ENCODE data around the gene COX19.
A peak's percentile ranks its signal among the peaks of the same experiment; 100 is the strongest.

The COX19 gene

DNA sequence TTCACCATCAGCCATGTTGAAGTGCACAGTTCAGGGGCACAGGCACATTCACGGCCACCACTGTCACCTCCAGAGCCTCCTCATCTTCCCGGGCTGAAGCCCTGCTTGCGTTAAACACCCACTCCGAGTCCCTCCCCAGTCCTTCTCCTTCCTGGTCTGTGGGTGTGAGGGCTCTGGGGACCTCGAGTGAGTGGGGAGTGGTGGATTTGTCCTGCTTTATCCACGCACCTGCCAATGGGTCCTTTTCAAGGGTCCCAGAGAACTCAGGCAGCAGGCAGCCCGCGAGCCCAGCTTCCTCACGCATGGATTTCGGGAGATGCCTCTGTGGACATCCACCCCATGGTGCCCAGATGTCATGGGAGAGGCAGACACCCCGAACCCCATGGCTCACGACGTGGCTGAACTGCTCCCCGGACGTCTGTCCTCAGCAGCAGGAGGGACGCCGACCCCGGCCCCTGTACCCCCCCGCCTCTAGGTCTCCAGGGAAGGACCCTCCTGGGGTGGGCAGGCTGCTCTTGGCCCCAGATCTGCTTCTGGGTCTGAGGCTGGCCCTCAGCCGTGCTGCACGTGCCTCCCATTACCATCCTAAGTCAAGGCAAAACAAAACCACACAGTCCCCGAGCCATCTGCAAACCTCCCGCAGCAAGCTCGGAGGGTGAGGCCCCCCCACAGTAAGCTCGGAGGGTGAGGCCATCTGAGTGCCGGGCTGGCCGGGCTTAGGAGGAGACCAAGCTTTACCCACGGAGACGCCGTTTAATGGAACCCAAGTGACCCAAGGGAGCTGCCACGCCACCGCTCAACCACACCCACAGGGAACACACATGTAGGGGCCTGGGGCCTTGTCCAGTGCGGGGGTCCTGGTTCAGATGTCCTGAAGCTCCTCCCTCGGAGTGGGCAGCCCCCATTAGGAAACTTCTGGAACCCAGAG is 16.6 kb upstream of the COX19 start:
- DNase-seq (ENCODE audit: low read depth): no peak

DNA sequence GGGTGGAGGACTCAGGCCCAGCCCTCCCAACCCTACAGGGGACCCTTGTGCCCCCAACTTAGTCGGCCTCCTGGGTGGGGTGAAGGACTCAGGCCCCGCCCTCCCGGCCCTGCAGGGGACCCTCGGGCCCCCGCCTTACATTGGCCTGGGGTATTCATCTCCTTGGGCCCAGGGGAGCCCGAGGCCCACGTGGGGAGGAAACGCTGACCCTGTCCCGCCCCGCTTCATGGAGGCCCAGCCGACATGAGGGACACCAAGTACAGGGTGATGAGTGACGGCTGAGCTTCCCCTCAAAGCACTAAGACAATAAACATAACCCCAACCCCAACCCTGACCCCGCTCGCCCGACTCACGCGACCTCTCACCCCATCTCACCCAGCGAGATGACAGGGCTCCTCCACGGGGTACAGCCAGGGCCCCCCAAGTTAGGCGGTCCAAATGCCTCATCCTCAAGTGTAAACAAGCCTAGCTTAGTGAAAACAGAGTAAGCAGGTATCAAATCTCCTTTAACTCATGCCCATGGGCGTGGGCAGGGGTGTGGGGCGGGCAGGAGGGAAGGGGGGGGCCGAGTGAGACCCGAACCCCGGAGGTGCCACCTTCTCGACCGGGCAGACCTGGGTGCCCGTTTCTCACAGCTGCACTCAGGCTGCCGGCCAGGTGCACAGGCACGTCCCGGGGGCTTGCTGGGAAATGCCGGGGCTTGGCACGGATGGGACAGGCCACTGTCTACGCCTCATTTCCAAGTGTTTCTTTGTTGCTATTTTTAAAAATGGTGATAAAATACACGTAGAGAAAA is 15.8 kb upstream of the COX19 start:
- no peak for DNase-seq (ENCODE audit: low read depth)

DNA sequence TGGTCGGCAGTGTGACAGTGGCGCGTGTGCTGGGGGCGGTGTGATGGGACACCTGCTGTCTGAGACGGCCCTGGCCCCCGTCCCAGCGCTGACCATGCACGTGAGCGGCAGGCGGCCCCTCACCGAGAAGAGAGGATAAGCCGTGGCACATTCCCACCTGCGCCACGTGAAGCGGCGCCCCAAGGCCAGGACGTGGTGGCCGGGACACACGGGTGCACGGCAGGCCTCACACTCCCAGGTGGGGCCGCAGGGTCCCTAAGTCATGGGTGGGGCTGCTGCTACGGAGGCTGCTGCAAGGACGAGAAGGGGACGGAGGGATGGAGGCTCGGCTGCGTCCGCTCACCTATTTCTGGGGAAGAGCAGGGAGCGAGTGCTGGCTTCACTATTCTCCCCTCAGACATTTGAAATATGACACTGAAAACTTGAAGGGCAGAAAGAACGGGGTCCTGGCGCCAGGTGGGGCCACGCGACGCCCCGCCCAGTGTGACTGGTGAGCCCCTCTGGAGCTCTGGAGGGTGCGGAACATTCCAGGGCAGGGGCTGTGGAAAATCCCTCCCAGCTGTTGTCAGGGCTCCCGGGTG is 15.1 kb upstream of the COX19 start:
- no peak for DNase-seq (ENCODE audit: low read depth)

DNA sequence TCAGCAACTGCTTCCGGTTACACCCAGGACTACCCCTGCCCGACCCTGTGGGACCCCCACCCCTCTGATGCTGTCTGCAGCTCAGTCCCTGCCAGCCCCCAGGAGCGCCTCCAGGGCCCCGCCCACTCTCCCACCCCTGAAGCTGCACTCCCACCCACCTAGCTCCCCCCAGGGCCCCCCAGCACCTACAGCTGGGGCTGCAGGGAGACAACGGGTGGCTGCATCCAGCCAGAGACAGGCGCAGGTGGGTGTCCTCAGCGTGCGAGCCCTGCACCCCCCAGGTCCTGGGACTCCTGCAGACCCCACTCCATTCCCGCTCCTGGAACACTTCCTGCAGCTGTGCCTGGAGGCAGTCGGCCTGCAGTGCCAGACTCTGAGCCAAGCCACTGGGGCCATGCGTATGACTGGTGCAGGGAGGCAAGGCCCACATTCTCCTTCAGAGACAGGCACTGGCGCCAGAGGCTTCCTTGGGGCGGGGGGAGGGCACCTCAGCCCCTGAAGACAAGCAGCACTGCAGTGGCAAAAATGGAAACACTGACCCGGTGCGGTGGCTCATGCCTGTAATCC is 13.7 kb upstream of the COX19 start:
- DNase-seq (ENCODE audit: low read depth): no peak

DNA sequence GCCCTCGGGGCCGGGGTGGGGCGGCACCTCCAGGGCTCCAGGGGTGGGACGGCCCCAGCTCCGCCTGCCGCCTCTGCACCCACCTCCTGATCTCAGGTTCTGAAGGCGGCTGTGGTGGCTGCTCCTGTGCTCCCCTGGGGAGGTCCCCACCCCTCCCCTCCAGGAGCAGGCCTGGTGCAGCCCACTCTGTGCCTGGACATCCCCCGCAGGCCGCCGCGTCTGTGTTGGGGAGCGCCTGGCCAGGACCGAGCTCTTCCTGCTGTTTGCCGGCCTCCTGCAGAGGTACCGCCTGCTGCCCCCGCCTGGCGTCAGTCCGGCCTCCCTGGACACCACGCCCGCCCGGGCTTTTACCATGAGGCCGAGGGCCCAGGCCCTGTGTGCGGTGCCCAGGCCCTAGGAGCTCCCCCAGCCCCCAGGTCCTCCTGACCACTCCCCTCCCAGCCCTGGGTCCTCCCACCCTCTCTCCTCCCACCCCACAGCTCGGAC is 13.1 kb upstream of the COX19 start:
- peak; percentile 36 for DNase-seq (ENCODE audit: low read depth)

DNA sequence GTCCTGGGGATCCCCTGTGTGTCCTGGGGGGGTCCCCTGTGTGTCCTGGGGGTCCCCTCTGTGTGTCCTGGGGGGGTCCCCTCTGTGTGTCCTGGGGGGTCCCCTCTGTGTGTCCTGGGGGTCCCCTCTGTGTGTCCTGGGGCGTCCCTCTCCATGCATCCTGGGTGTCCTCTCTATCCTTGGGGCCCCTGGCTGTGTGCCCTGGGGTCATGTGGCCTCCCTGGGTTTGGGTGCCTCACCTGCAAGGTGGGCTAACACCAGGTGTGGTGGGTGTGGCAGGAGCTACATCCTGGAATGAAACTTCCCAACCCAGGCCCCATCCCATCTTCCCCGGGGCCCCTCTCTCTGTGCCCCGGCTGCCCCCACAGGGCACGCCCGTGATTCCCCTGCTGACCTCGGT is 12.6 kb upstream of the COX19 start:
- DNase-seq (ENCODE audit: low read depth): no peak

DNA sequence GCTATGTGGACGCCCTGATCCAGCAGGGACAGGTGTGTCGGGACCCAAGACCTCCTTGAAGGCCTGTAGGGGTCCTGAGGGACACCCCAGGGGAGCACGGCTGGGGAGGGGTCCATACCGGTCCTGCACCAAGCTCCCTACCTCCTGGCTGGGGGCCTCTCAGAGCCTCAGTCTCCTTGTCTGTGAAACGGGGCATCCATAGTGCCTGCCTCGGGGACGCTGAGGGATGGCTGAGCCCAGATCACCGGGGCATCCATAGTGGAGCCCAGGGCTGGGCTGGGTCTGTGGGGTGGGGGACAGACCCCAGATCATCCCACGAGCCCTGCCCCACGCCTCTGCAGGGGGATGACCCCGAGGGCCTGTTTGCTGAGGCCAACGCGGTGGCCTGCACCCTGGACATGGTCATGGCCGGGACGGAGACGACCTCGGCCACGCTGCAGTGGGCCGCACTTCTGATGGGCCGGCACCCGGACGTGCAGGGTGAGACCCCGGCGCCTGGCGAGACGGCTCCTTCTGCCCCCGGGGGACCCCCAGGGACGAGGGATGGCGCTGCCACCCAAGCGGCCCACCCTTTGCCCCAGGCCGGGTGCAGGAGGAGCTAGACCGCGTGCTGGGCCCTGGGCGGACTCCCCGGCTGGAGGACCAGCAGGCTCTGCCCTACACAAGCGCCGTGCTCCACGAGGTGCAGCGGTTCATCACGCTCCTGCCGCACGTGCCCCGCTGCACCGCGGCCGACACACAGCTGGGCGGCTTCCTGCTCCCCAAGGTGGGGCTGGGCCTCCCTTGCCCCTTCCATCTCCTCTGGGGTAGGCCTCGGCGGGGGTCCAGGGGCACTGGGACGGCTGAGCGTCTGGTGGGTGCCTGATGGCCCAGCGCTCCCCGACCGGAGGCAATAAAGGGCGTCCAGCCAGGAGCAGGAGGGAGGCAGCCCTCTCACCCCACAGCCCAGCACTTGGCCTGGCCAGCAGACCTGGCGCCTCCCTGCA is 11.7 kb upstream of the COX19 start:
- DNase-seq (ENCODE audit: low read depth): no peak

DNA sequence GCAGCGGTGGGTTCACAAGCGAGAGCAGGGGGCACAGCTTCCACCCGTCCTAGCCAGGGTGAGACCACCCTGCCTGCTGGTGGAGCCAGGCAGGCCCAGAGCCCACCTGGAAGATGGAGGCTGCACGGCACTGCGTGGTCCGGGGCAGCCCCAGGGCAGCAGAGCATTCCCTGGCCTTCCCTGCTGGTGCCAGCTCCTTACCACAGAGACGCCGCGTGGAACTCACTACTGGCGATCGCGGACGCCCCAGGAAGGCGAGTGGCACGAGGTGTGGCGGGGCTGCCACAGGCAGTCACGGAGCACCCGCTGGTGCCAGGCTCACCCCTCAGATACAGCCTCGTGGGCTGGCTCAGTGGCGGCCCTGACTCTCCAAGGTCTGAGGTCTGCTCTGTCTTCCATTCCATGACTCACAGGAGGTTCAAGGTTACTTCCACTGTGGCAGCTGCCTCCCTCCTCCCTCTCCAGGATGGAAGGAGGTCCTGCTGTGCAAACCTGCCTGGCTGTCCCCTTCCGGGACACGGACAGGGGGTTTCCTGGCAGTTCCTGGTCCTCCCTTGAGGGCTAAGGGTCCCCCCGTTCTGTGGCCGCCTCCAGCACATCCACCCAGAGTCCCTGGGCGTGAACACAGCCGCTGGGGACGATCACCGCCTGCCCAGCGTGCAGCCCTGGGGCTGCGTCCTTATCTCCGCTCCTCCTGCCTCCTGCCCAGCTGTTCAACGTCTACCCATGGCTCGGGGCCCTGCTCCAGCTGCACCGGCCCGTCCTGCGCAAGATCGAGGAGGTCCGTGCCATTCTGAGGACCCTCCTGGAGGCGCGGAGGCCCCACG is 10.8 kb upstream of the COX19 start:
- peak; percentile 42 for DNase-seq (ENCODE audit: low read depth)

DNA sequence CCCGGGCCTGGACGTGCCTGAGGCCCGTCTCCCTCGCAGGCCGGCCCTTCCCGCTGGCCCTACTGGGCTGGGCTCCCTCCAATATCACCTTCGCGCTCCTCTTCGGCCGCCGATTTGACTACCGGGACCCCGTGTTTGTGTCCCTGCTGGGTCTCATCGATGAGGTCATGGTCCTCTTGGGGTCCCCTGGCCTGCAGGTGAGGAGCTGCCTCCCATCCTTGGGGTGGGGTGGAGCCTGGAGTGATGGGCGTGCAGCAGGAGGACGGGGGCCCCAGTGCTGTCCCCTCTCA is 9.7 kb upstream of the COX19 start:
- DNase-seq (ENCODE audit: low read depth): no peak

DNA sequence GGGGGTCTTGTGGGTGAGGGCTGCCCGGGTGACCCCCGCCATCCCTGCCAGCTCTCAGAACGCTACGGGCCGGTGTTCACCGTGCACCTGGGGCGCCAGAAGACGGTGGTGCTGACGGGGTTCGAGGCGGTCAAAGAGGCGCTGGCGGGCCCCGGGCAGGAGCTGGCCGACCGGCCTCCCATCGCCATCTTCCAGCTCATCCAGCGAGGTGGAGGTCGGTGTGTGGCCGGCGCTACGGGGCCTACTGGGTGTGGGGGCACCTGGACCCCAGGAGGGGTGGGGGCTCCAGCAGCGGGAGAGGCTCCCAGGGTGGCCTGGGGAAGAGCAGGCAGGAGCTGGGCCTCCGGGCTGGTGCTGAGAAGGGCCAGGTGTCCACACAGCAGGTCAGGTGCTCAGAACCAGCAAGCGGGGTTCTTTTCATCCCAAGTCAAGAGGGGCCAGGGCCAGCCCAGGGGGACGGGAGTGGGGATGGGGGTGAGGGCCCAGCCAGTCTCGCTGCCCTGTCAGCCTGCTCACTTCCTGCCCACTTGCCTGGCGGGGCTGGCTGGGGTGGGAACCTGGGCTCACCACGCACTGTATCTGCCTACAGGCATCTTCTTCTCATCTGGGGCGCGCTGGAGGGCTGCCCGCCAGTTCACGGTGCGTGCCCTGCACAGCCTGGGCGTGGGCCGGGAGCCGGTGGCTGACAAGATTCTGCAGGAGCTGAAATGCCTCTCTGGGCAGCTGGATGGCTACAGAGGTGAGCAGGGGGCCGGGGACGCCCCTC is 9.2 kb upstream of the COX19 start:
- no peak for DNase-seq (ENCODE audit: low read depth)

DNA sequence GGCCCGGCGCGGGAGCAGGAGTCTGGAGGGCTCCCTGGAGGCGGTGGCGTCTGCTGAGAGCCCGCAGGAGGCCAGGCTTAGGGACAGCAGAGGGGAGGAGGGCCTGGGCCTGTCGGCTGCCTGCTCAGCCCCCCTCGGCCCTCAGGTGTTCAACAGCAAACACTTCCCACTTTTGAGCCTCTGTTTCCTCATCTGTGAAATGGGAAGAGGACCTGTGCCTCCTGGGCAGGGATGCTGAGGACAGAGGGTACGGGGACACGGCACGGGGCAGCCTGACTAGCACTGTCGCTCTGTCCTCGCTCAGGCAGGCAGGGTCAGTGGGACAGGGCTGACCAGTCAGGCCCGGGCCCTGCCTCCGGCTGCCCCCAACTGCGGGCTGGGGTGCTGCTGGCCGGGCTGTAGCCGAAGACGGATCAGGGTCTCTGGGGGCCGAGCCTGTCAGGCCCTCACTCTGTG is 8.3 kb upstream of the COX19 start:
- no peak for DNase-seq (ENCODE audit: low read depth)

DNA sequence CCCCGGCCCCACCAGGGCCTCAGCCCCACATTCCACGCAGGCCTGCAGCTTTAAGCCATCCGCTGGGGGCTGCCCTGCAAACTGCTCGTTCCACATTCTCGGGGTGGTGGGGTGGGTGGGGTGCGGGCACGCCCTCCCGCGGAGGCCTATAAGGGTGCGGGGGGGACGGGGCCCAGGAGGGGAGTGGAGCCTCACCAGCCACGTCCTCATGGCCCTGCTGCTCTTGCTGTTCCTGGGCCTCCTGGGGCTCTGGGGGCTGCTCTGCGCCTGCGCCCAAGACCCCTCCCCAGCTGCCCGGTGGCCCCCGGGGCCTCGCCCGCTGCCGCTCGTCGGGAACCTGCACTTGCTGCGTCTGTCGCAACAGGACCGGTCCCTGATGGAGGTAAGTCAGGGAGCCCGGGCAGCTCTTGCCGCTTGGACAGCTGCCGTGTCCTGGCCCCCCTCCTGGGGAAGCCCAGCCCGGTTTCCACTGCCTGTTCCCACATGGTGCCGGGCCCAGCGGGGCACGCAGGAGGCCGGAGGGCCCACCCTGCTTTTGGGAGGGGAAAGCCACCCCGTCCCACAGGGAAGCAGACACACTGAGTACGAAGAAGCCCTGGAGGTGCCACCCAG is 7.8 kb upstream of the COX19 start, which contains the start of gene CYP2W1:
Gene CYP2W1 (plus strand): TSS at position 178 of the 612 bp plus-strand sequence. CDS start 31 bp downstream, at position 209.
- DNase-seq (ENCODE audit: low read depth): no peak

DNA sequence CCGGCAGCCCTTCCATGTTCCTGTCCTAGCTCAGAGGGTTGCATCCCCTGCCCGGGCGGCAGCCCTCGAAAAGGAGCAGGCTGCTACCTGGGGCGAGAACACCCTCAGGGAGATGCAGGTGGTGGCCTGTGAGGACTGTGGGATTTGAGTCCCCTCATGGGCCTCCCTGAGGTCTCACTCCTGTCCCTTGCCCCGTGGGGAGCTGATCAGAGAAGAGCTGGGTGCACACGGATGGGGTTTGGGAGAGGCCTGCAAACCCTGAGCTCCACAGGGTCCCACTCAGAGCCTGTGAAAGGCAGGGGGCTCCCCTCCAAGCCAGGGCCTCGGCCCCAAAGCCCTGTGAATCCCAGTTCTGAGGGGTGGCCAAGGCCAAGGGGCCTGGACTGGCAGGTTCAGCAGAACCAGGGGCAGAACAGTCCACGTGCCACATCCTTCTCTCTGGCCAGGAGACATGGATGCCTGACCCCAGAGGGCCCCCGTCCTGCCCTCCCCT is 7.2 kb upstream of the COX19 start:
- no peak for DNase-seq (ENCODE audit: low read depth)

DNA sequence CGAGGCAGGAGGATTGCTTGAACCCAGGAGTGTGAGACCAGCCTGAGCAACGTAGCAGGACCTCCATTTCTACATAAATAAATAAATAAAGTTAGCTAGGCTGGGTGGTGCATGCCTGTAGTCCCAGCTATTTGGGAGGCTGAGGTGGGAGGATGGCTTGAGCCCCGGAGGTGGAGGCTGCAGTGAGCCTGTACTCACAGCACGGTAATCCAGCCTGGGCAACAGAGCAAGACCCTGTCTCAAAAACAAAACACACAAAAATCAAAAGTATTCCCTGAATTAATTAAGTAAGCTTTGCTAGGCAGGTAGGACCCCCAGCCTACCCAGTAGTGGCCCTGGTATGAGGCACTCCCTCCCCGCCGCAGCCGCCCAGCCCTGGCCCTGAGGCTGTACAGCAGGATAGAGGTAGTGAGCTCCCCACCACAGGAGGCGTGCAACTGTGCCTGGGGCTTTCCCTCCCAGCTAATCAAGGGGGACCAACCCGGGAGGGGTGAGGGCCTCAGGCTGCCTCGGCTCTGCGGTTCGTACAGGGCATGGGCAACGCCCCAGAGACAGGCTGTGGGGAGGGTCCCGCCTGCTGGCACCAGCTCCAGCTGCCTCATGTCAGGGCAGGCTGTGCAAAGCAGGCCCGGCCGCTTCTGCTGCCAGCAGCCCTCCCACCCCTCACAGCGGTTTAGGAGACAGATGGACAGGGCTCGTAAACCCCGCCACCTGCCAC is 6.6 kb upstream of the COX19 start:
- DNase-seq (ENCODE audit: low read depth): no peak

DNA sequence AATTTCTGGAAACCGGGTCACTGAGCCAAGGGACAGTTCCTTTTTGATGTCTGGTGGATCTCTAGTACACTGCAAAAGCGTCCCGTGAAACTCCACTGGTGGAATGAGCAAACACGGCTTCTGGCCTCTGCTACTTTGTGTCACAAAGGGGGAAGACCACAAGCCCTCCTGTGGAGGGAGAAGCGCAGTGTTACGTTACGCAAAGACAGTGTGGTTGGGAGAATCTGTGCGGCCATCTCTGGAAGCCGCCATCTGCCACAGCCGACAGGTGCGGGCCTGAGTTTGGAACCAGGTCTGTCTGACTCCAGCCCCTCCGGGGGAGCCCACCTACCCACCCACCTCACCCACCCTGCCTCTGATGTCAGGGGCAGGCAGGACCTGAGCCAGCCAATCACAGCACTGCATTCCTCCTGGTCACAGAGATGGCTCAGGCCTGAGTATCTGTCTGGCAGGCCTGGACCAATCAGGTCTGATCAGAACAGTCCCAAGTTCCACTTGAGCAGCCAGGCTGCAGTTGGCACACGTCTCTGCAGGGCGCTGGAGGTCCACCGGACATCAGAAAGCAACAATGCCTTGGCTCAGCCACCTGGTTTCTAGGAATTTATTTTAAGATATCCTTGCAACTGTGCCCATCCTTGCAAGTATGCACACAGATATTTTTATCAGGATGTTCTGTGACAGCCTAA is 4.7 kb upstream of the COX19 start:
- peak; percentile 13 for DNase-seq (ENCODE audit: low read depth)

DNA sequence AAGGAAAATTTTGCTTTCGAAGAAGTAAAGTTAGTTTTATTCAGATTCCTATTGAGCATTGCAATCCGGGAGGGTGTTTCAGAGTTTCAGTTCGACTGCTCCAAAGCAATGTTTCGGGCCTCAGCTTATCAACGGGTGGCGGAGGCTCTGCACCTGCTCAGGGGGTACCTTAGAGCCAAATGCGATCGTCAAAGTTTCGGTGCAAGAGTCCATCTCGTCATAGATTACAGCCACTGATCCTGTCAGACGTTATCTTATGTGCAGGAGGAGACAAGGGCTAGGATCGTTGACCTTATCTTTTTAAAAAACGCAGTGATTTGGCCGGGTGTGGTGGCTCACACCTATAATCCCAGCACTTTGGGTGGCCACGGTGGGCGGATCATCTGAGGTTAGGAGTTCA is 3.8 kb upstream of the COX19 start:
- DNase-seq (ENCODE audit: low read depth): no peak

DNA sequence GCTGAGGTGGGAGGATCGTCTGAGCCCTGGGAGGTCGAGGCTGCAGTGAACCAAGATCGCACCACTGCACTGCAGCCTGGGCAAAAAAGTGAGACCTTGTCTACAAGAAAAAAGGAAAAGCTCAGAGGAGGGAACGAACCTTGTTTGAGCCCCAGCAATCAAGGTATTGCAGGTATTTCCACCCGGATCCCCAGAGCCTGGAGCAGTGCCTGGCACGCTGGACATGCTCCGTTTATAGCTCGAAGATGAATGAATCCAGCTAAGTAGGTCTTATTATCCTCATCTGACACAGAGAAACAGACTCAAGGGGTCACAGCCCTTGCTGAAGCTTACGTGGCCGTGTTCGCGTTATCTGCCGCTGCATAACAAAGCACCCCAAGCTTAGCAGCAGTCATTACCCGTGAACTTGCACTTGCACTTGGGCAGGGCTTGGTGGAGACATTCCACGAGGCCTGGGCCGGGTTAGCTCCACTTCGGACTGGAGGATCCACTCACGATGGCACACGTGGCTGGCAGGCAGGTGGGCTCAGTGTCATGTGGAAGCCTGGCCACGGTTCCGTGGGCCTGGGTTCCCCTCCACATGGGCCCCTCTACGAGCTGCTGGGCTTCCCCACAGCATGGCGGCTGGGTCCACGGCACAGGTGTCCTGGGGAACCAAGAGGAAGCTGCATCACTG is 3.2 kb upstream of the COX19 start:
- no peak for DNase-seq (ENCODE audit: low read depth)
